ENCODE data around the gene CFAP73.

GRCh38 chr12:113142173-113142885 lies 7.2 kb upstream of the CFAP73 start:
- TF ChIP-seq CTCF (IDR thresholded peaks at IDR 0.05 in 4 of 5, conservative IDR thresholded peaks at IDR 0.05 in 1 of 5) (no peak), POLR2A (IDR thresholded peaks at IDR 0.05) (no peak)
